K562 (cell line): ENCODE measurements around the gene CHD8. TPM values are rescaled to one million over a fixed set of nuclear protein-coding genes. Genes with fewer than 3 reads are reported as not detected.
A peak's percentile ranks its signal among the peaks of the same experiment; 100 is the strongest.

Source experiments
- ATAC-seq: fragments of 200-7000 bp; cut with Tn5 transposase; 3 replicates; pipeline ENCODE4 v1.9.1; 2020; ENCODE audit warnings: moderate library complexity
- BruUV-seq: library from RNA; stranded (reverse); fragments of 400-500 nt; replicated peaks from 2 replicates; lab custom pipeline; 2021; lab: Mats Ljungman, UMichigan
- CTCF ChIA-PET: fragments of 300-600 bp; formaldehyde crosslinking; extraction: SDS; loops from one replicate; lab custom pipeline; 2021; ENCODE audit warnings: low intra/inter-chr PET ratio; lab: Yijun Ruan, JAX
- POLR2A ChIA-PET: fragments of 300-600, 350-650 bp; sonication (Branson Sonifier 250); formaldehyde crosslinking; extraction: SDS; loops from one replicate; lab custom pipeline; 2021; ENCODE audit warnings: antibody characterized with exemption, inconsistent platforms; lab: Yijun Ruan, JAX
- DNase-seq, 4 experiments: peaks; one replicate each; pipeline versions ENCODE4 v3.0.0 to v3.0.0-alpha.2; 2011 to 2018; ENCODE audit warnings: low spot score in 3 of 4, mixed read lengths in 3 of 4; ENCODE audit errors: extremely low read depth in 1 of 4
- FAIRE-seq: peaks from 2 replicates; lab custom pipeline; 2011; peaks lifted over from hg19 to GRCh38; lab: Jason Lieb, UNC
- H2AFZ ChIP-seq: 2 replicates; pipeline ENCODE4 v1.6.0; 2011; ENCODE audit warnings: low read depth, low read length, control low read depth, inconsistent platforms
- H3K27ac ChIP-seq: fragments of 200-600 bp; 3 replicates; pipeline ENCODE4 v1.8.0; 2011; ENCODE audit warnings: low read depth, mild to moderate bottlenecking, control low read depth, inconsistent platforms, low read length, moderate library complexity, mixed read lengths; ENCODE audit errors: extremely low read depth
- H3K27me3 ChIP-seq, 2 experiments: fragments of 300-600 bp in 1 of 2; 2 replicates in 1 of 2; 3 replicates in 1 of 2; pipeline versions ENCODE4 v1.6.0 to v1.8.0; 2011; ENCODE audit warnings: inconsistent platforms in 2 of 2, low read length in 2 of 2, mild to moderate bottlenecking in 1 of 2, mixed read lengths in 1 of 2, moderate library complexity in 1 of 2; ENCODE audit not compliant: control insufficient read depth in 2 of 2, insufficient read depth in 2 of 2
- H3K36me3 ChIP-seq: fragments of 300-600 bp; 3 replicates; pipeline ENCODE4 v1.8.0; 2011; ENCODE audit warnings: mild to moderate bottlenecking, low read length, inconsistent platforms; ENCODE audit not compliant: control insufficient read depth, insufficient read depth
- H3K4me1 ChIP-seq, 2 experiments: fragments of 200-600 bp in 1 of 2; replicated peaks in 1 of 2; 2 replicates in 1 of 2; 3 replicates in 1 of 2; pipeline versions ENCODE4 v1.5.1 to v1.8.0; 2011; ENCODE audit warnings: inconsistent platforms in 2 of 2, low read length in 2 of 2, mild to moderate bottlenecking in 1 of 2, mixed read lengths in 1 of 2, moderate library complexity in 1 of 2; ENCODE audit not compliant: control insufficient read depth in 2 of 2, insufficient read depth in 2 of 2
- H3K4me2 ChIP-seq: 2 replicates; pipeline ENCODE4 v1.6.1; 2011; ENCODE audit warnings: low read length, control low read depth, inconsistent platforms, mixed read lengths; ENCODE audit not compliant: insufficient read depth
- H3K4me3 ChIP-seq: fragments of 200-600 bp; sonication (generic), shearing (Covaris generic); 2 replicates; pipeline ENCODE4 v1.5.1; 2016; ENCODE audit warnings: control low read depth, inconsistent platforms
- H3K79me2 ChIP-seq: fragments of 200-600 bp; 3 replicates; pipeline ENCODE4 v1.8.0; 2011; ENCODE audit warnings: low read length, inconsistent platforms; ENCODE audit not compliant: control insufficient read depth, insufficient read depth
- H3K9ac ChIP-seq, 2 experiments: 2 replicates each; pipeline versions ENCODE4 v1.6.0 to v1.6.1; 2011; ENCODE audit warnings: low read depth in 2 of 2, low read length in 2 of 2, control low read depth in 1 of 2, inconsistent platforms in 1 of 2, mild to moderate bottlenecking in 1 of 2, mixed read lengths in 1 of 2; ENCODE audit not compliant: insufficient read depth in 1 of 2
- H3K9me1 ChIP-seq: one replicate; pipeline ENCODE4 v1.6.0; 2011; ENCODE audit warnings: inconsistent platforms, mild to moderate bottlenecking, low read length, moderate library complexity; ENCODE audit not compliant: control insufficient read depth, insufficient read depth
- H3K9me3 ChIP-seq: replicated peaks from 2 replicates; pipeline ENCODE4 v1.5.1; 2011; ENCODE audit warnings: low read depth, low read length, inconsistent platforms; ENCODE audit not compliant: control insufficient read depth, insufficient read depth
- H4K20me1 ChIP-seq: replicated peaks from 2 replicates; pipeline ENCODE4 v1.6.1; 2011; ENCODE audit warnings: low read length, inconsistent platforms, mixed read lengths; ENCODE audit not compliant: control insufficient read depth, insufficient read depth
- ATF3 ChIP-seq, 2 experiments: fragments of 450-650 bp in 1 of 2; sonication (generic) in 1 of 2; formaldehyde crosslinking in 1 of 2; IDR thresholded peaks in 1 of 2; conservative IDR thresholded peaks in 1 of 2; 2 replicates each; pipeline versions ENCODE4 v1.6.1 to v1.8.1; 2016 to 2023; ENCODE audit warnings: mild to moderate bottlenecking in 2 of 2, moderate library complexity in 2 of 2, inconsistent platforms in 1 of 2, missing genetic modification reagents in 1 of 2
- ATF7 ChIP-seq: fragments of 450-650 bp; IDR thresholded peaks from 2 replicates; pipeline ENCODE4 v1.7.1; 2014; ENCODE audit warnings: mild to moderate bottlenecking, moderate library complexity
- BMI1 ChIP-seq: fragments of 150-350 bp; IDR thresholded peaks from 2 replicates; pipeline ENCODE4 v1.6.1; 2014; ENCODE audit warnings: low read length
- CEBPB ChIP-seq: fragments of 450-650 bp; IDR thresholded peaks from 2 replicates; pipeline ENCODE4 v1.6.1; 2016; ENCODE audit warnings: missing genetic modification characterization, missing compliant biosample characterization
- CEBPG ChIP-seq, 3 experiments: fragments of 200-800 bp in 1 of 3; sonication (Bioruptor generic) in 1 of 3; sonication (generic) in 1 of 3; formaldehyde crosslinking in 1 of 3; IDR thresholded peaks in 2 of 3; conservative IDR thresholded peaks in 1 of 3; 2 replicates each; pipeline versions ENCODE4 v1.6.1 to v1.8.0; 2016 to 2022; ENCODE audit warnings: missing compliant biosample characterization in 2 of 3, missing genetic modification characterization in 2 of 3, mild to moderate bottlenecking in 1 of 3, missing genetic modification reagents in 1 of 3
- RCOR1 ChIP-seq, 2 experiments: IDR thresholded peaks; 2 replicates each; pipeline ENCODE4 v1.6.1; 2012; ENCODE audit warnings: low read depth in 2 of 2, low read length in 2 of 2, borderline replicate concordance in 1 of 2, improper control_type of control experiment in 1 of 2
- REST ChIP-seq, 2 experiments: fragments of 450-650 bp; formaldehyde crosslinking in 1 of 2; IDR thresholded peaks; 2 replicates each; pipeline versions ENCODE4 v1.4.0 to v1.6.1; 2014 to 2020; ENCODE audit warnings: mild to moderate bottlenecking in 2 of 2, borderline replicate concordance in 1 of 2, low read depth in 1 of 2
- TCF7 ChIP-seq: sonication (generic); IDR thresholded peaks from 2 replicates; pipeline ENCODE4 v1.6.1; 2016; ENCODE audit warnings: antibody characterized with exemption, borderline replicate concordance
- WGBS: fragments of 100-300 bp; shearing (Covaris generic); methylation state at CpG from one replicate; pipeline ENCODE4 v1.1.6; 2016; ENCODE audit warnings: low coverage, mixed read lengths; ENCODE audit not compliant: insufficient coverage; ENCODE audit errors: missing lambda C conversion rate; 5-methylcytosine and 5-hydroxymethylcytosine counted together
- in situ Hi-C: fragments of 300-500 bp; cut with MboI; formaldehyde crosslinking; loops from 4 replicates; pipeline ENCODE4 v1.15.0; 2018; ENCODE audit warnings: inconsistent platforms, mixed read lengths
- intact Hi-C: fragments of 100-400 bp; cut with micrococcal nuclease; formaldehyde crosslinking; loops from 2 replicates; pipeline ENCODE4 v1.14.2; 2022
- polyA plus RNA-seq, 8 experiments: library from polyadenylated mRNA; depleted of rRNA in 4 of 8; stranded (reverse) in 5 of 8; unstranded in 3 of 8; fragments of >200 nt; fragmentation: Nextera tagmentation in 2 of 8; fragmentation: Illumina TruSeq in 1 of 8; extraction: Ambion mirVana in 2 of 8; extraction: Trizol in 1 of 8; gene quantifications; 2 replicates each; pipeline versions ENCODE4 v1.2.1 to v1.2.3, GENCODE V29; 2011 to 2014; ENCODE audit warnings: inconsistent platforms in 1 of 8, missing spikeins in 1 of 8
- total RNA-seq, 7 experiments: library from RNA; depleted of rRNA in 6 of 7; stranded (reverse); fragments of >200 nt in 6 of 7; fragmentation: Illumina TruSeq in 2 of 7; extraction: Trizol in 2 of 7; gene quantifications; 2 replicates each; pipeline versions ENCODE4 v1.2.1 to v1.2.3, GENCODE V29; 2011 to 2021; ENCODE audit warnings: low replicate concordance in 1 of 7

Gene CHD8
- total and polyA plus RNA-seq, 9 of the 15 experiments (the other 6 are each of a cell fraction or from before 2014, with no cell fraction given), result 11.1 to 51.2 (median 32.8) TPM

- Histone ChIP-seq H4K20me1 (no peaks in the 10 kb centered on the region; the same call in 1 of the 2 replicates), H3K27me3 (no peaks in the 10 kb centered on the region), H3K36me3 (peaks cover 72% of the 10 kb centered on the region), H2AFZ (no peak overlapping the region), H3K4me2 (no peak overlapping the region), H3K79me2 (no peaks in the 10 kb centered on the region), H3K9ac (no peak overlapping the region), H3K9me1 (no peaks in the 10 kb centered on the region), H3K27ac (no peak overlapping the region; the same call in 2 of the 3 replicates), H3K4me3 (no peak overlapping the region), H3K4me1 (no peaks in the 10 kb centered on the region), H3K9me3 (no peaks in the 10 kb centered on the region)
- ChIA-PET CTCF (no interaction called here), POLR2A (interaction anchor here (0.6 to 1.0 kb wide), 3 partner anchors 14 to 91 kb away, joined by 3 read pairs; partner anchors contain the start of gene METTL3)
- FAIRE-seq (no peak), DNase-seq (no peak), ATAC-seq (no peak)
- BruUV-seq, result no TSS peak
- TF ChIP-seq BMI1 (no peak), ATF3 (IDR thresholded peaks at IDR 0.05) (peak; percentile 68), ATF3 (CRISPR knock-in tag; conservative IDR thresholded peaks at IDR 0.05) (no peak), CEBPB (tag) (peak; percentile 20; the same call in 1 of the 2 replicates), REST (IDR thresholded peaks at IDR 0.05; ENCODE audit: borderline replicate concordance) (no peak), REST (CRISPR knock-in tag; IDR thresholded peaks at IDR 0.05; ENCODE audit: low read depth) (no peak), TCF7 (no peak), CEBPG (CRISPR knock-in tag; IDR thresholded peaks at IDR 0.05) (no peak), CEBPG (tag; conservative IDR thresholded peaks at IDR 0.05 in 1 of 2, IDR thresholded peaks at IDR 0.05 in 1 of 2) (peak; percentile 53 to 87), ATF7 (0 out of 2 replicates have a peak, but pooled peaks have one; percentile 32), RCOR1 (IDR thresholded peaks at IDR 0.05; ENCODE audit: borderline replicate concordance in 1 of 2, low read depth in 2 of 2, low read length in 2 of 2) (no peak)
- in situ Hi-C loops, result no loop called here
- intact Hi-C loops, result no loop called here
- WGBS, result 39% methylated on average over 2 of the region's 2 CpGs
These were observed 39.2 kb upstream of the CHD8 start for GRCh38 chr14:21494902-21495762.
